ENCODE data around the gene ABCG5. TPM values are rescaled to one million over a fixed set of nuclear protein-coding genes. Genes with fewer than 3 reads are reported as not detected.

The ABCG5 gene
- total and polyA plus RNA-seq, 8 donors: 0.06 TPM; not detected in 7

DNA sequence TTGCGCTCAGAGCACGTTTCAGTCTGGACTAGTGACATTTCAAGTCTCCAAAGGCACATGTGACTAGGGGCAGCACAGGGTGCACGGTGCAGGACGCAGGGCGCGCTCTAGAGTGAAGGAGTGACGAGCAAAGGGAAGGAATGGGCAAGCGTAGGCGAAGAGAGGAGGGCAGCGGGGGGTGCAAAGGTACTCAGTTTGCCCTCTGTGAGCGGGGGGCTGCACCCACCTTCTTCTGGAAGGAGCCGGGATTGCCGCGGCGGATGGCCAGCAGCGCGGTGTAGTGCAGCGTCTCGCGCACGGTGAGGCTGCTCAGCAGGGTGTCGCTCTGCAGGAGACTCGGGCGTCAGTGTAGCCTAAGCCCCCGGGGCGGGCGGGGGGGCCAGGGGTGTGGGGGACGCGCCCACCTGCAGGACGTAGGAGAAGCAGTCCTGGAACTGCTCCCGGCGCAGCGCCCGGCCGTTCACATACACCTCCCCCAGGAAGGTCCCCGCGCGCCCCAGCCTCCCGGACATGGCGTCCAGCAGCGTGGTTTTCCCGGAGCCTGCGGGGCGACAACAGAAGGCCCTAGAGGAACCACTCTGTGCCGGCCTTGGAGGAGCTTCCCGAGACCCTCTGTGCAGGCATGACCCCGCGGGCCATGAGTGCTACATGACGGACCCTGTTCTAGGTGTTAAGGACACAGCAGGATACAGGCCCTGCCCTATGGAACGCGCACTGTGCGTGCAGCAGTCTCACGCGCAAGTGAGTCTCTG lies 6.9 kb downstream of the ABCG5 start:
- ATAC-seq (peak in 3 of 4 donors; percentile 27 to 48 (median 32)), DNase-seq (peak in 1 of 6 donors; percentile 58), FAIRE-seq (no peak)
- H3K4me1 ChIP-seq: no peaks in the 10 kb centered on the region
- no peaks in the 10 kb centered on the region for H3K9me3 ChIP-seq
- TF ChIP-seq, protein P1, sequence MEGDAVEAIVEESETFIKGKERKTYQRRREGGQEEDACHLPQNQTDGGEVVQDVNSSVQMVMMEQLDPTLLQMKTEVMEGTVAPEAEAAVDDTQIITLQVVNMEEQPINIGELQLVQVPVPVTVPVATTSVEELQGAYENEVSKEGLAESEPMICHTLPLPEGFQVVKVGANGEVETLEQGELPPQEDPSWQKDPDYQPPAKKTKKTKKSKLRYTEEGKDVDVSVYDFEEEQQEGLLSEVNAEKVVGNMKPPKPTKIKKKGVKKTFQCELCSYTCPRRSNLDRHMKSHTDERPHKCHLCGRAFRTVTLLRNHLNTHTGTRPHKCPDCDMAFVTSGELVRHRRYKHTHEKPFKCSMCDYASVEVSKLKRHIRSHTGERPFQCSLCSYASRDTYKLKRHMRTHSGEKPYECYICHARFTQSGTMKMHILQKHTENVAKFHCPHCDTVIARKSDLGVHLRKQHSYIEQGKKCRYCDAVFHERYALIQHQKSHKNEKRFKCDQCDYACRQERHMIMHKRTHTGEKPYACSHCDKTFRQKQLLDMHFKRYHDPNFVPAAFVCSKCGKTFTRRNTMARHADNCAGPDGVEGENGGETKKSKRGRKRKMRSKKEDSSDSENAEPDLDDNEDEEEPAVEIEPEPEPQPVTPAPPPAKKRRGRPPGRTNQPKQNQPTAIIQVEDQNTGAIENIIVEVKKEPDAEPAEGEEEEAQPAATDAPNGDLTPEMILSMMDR (IDR thresholded peaks at IDR 0.05): no peak
- no peaks in the 10 kb centered on the region for H3K36me3 ChIP-seq
- H3K27ac ChIP-seq: no peak overlapping the region
- H3K4me3 ChIP-seq: peak overlapping the region in 1 of 4 donors; percentile 34
- H3K27me3 ChIP-seq: no peaks in the 10 kb centered on the region
- 6% methylated on average over 47 to 54 of the region's 54 CpGs for whole genome bisulfite sequencing, 2 donors
- intact Hi-C loops (cut with DNase I): no loop called here

DNA sequence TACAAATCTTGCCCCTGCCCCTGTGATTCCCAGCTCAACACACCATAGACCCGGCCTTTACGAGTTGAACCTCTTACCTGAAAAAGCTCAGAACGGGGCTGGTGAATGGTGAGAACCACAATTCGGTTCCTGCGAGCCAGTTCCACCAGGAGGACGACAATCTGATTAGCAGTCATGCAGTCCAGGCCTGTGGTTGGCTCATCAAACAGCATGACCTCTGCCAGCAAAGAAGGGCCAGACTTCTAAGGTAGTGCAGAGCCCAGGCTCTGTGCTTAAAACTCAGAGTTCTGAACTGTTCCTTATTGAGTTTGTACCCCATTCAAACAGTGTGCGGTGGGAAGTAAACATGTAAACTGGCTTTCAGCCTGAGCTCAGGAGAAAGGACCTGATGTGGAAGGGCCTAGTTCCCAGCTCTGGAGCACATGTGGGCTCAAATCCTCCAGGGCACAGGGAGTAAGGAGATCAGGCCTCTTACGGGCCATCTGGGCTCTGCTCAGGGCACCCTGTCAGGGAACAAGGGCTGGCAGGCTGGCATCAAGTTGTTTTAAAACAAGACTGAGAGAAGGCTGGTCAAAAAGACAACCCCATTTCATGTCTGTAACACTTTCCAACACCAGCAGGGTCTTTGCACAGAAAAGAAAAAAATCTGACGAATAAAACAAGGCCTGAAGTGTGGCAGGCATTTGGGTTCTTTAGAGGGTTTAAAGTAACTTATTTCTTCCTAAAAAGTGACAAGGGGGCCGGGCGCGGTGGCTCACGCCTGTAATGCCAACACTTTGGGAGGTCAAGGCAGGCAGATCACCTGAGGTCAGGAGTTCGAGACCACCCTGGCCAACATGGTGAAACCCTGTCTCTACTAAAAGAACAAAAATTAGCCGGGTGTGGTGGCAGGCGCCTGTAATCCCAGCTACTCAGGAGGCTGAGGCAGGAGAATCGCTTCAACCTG lies 12.1 kb downstream of the ABCG5 start:
- WGBS, 2 donors: 91 to 95% methylated on average over 17 of the region's 17 CpGs
- Histone ChIP-seq H3K36me3 (no peaks in the 10 kb centered on the region), H3K9me3 (no peaks in the 10 kb centered on the region), H3K27ac (no peak overlapping the region), H3K27me3 (no peaks in the 10 kb centered on the region), H3K4me3 (no peak overlapping the region), H3K4me1 (no peaks in the 10 kb centered on the region)
- no peak for FAIRE-seq
- DNase-seq: no peak
- no peak for ATAC-seq
- intact Hi-C loops (cut with DNase I): loop anchor here in 1 of 3 donors (10.0 kb wide), 1 partner anchor 68 kb away; no protein-coding TSS in a partner anchor
- TF ChIP-seq, protein P1 (IDR thresholded peaks at IDR 0.05): no peak

DNA sequence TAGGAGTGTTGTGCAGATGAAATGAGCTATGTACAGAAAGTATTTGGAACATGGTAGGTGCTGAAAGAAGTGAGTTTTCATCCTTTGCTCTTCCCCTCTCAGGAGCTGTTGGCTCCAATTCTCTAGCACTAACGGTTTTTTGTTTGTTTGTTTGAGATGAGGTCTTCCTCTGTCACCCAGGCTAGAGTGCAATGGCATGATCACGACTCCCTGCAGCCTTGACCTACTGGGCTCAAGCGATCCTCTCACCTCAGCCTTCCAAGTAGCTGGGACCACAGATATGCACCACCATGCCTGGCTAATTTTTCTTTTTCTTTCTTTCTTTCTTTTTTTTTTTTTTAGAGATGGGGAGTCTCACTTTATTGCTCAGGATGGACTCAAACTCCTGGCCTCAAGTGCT lies 12.8 kb downstream of the ABCG5 start:
- DNase-seq (no peak), FAIRE-seq (no peak), ATAC-seq (no peak)
- Histone ChIP-seq H3K36me3 (no peaks in the 10 kb centered on the region), H3K27me3 (no peaks in the 10 kb centered on the region), H3K4me3 (no peak overlapping the region), H3K4me1 (no peaks in the 10 kb centered on the region), H3K9me3 (no peaks in the 10 kb centered on the region), H3K27ac (no peak overlapping the region)
- TF ChIP-seq, protein P1 (IDR thresholded peaks at IDR 0.05): no peak
- intact Hi-C loops (cut with DNase I): loop anchor here in 1 of 3 donors (10.0 kb wide), 1 partner anchor 69 kb away; no protein-coding TSS in a partner anchor
- WGBS, 2 donors: 58 to 65% methylated on average over 3 of the region's 3 CpGs

DNA sequence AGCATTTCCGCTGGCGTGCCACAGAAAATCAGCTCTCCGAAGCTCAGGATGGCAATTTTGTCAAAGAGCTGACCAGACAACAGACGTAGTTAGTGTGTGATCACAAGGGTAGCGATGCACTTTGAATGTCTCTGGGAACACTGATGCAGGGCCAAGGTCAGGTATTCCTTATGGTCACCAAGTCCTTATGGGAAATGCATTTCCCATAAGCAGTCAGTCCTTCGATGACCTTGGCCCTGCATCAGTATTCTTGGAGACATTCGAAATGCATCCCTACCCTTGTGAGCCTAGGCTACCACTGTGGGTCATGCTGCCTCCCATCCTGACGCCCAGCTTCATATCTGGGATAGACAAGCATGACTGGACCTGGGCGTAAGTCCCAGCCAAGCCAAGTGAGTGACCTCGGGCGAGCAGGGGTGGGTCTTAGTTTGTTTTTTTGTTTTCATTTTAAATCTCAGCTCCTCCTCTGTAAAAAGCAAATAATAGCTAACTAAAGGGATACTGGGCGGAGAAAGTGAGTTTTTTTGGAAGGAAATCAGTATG lies 13.6 kb downstream of the ABCG5 start:
- H3K36me3 ChIP-seq: no peaks in the 10 kb centered on the region
- intact Hi-C loops (cut with DNase I): loop anchor here in 1 of 3 donors (10.0 kb wide), 1 partner anchor 70 kb away; no protein-coding TSS in a partner anchor
- no peaks in the 10 kb centered on the region for H3K4me1 ChIP-seq
- WGBS, 2 donors: 69 to 75% methylated on average over 12 of the region's 12 CpGs
- ATAC-seq (no peak), DNase-seq (no peak), FAIRE-seq (no peak)
- H3K4me3 ChIP-seq: no peak overlapping the region
- H3K9me3 ChIP-seq: no peaks in the 10 kb centered on the region
- no peak overlapping the region for H3K27ac ChIP-seq
- no peaks in the 10 kb centered on the region for H3K27me3 ChIP-seq
- TF ChIP-seq, protein P1 (IDR thresholded peaks at IDR 0.05): no peak
